ENCODE data around the gene ACTN1.

Gene ACTN1

GRCh38 chr14:68879321-68879781 is 99.8 kb downstream of the ACTN1 start:
- Histone ChIP-seq H3K9me2 (ENCODE audit: low read depth, low read length) (no peaks in the 10 kb centered on the region), H3K27me3 (ENCODE audit: insufficient read depth, low read length) (0 out of 2 replicates have a peak, but pooled peaks cover 6% of the 10 kb centered on the region), H3K36me3 (ENCODE audit: insufficient read depth, low read length) (no peaks in the 10 kb centered on the region), H3K4me3 (ENCODE audit: low read depth, low read length, poor library complexity, severe bottlenecking) (no peak overlapping the region), H2AFZ (ENCODE audit: low read length) (no peak overlapping the region), H3K4me1 (ENCODE audit: insufficient read depth, low read length, severe bottlenecking) (no peaks in the 10 kb centered on the region), H3K4me2 (ENCODE audit: low read length) (no peak overlapping the region), H4K20me1 (ENCODE audit: insufficient read depth, low read length) (no peaks in the 10 kb centered on the region), H3K9ac (ENCODE audit: low read length) (no peak overlapping the region), H3K27ac (ENCODE audit: low read depth, low read length, poor library complexity, severe bottlenecking) (no peak overlapping the region), H3K79me2 (ENCODE audit: insufficient read depth, low read length) (no peaks in the 10 kb centered on the region), H3K9me3 (ENCODE audit: low read length) (no peaks in the 10 kb centered on the region), H3F3A (ENCODE audit: insufficient read depth, low read length) (no peaks in the 10 kb centered on the region)
- no peak for TF ChIP-seq EZH2 (IDR thresholded peaks at IDR 0.05; ENCODE audit: borderline replicate concordance, low read length)
- TF ChIP-seq, protein P1, sequence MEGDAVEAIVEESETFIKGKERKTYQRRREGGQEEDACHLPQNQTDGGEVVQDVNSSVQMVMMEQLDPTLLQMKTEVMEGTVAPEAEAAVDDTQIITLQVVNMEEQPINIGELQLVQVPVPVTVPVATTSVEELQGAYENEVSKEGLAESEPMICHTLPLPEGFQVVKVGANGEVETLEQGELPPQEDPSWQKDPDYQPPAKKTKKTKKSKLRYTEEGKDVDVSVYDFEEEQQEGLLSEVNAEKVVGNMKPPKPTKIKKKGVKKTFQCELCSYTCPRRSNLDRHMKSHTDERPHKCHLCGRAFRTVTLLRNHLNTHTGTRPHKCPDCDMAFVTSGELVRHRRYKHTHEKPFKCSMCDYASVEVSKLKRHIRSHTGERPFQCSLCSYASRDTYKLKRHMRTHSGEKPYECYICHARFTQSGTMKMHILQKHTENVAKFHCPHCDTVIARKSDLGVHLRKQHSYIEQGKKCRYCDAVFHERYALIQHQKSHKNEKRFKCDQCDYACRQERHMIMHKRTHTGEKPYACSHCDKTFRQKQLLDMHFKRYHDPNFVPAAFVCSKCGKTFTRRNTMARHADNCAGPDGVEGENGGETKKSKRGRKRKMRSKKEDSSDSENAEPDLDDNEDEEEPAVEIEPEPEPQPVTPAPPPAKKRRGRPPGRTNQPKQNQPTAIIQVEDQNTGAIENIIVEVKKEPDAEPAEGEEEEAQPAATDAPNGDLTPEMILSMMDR (IDR thresholded peaks at IDR 0.05; ENCODE audit: low read length) = no peak

GRCh38 chr14:68878908-68879307 is 100.2 kb downstream of the ACTN1 start:
- no peaks in the 10 kb centered on the region for H3F3A ChIP-seq (ENCODE audit: insufficient read depth, low read length)
- H3K79me2 ChIP-seq (ENCODE audit: insufficient read depth, low read length) = no peaks in the 10 kb centered on the region
- H3K27me3 ChIP-seq (ENCODE audit: insufficient read depth, low read length) = 0 out of 2 replicates have a peak, but pooled peaks cover 6% of the 10 kb centered on the region
- H3K9ac ChIP-seq (ENCODE audit: low read length) = no peak overlapping the region
- H3K4me1 ChIP-seq (ENCODE audit: insufficient read depth, low read length, severe bottlenecking) = no peaks in the 10 kb centered on the region
- H2AFZ ChIP-seq (ENCODE audit: low read length) = no peak overlapping the region
- no peaks in the 10 kb centered on the region for H4K20me1 ChIP-seq (ENCODE audit: insufficient read depth, low read length)
- H3K27ac ChIP-seq (ENCODE audit: low read depth, low read length, poor library complexity, severe bottlenecking) = no peak overlapping the region
- H3K9me2 ChIP-seq (ENCODE audit: low read depth, low read length) = no peaks in the 10 kb centered on the region
- TF ChIP-seq, protein P1 (IDR thresholded peaks at IDR 0.05; ENCODE audit: low read length) = no peak
- TF ChIP-seq EZH2 (IDR thresholded peaks at IDR 0.05; ENCODE audit: borderline replicate concordance, low read length) = no peak
- H3K4me2 ChIP-seq (ENCODE audit: low read length) = no peak overlapping the region
- no peaks in the 10 kb centered on the region for H3K9me3 ChIP-seq (ENCODE audit: low read length)
- no peak overlapping the region for H3K4me3 ChIP-seq (ENCODE audit: low read depth, low read length, poor library complexity, severe bottlenecking)
- no peaks in the 10 kb centered on the region for H3K36me3 ChIP-seq (ENCODE audit: insufficient read depth, low read length)

DNA sequence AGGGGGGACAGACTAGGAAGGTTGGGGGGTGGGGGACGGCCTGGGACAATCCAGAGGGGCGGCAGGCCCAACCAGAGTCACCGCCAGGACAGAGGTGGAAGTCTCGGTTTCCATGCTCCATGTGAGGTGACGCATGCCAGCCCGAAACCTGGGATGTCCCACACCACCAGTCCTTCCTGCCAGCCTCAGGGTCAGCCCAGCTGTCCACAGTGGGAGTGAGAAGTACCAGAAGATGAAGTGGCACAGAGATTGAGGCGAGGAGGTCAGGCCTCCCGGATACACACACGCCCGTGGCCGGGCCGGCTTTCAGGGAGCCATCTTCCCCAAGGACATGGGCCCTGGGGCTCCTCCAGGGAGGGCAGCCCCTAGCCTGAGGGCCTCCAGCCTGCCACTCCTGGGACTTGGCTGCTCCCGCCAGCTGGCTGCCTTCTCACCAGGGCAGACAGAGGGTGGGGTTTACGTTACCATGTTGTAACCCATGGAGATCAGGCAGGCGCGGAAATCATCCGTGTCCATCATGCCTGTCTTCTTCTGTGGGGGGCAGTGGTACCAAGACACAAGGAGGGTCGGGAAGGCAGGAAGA is 101.0 kb downstream of the ACTN1 start:
- TF ChIP-seq, protein P1 (IDR thresholded peaks at IDR 0.05; ENCODE audit: low read length) = no peak
- TF ChIP-seq EZH2 (IDR thresholded peaks at IDR 0.05; ENCODE audit: borderline replicate concordance, low read length) = no peak
- no peaks in the 10 kb centered on the region for H3K9me2 ChIP-seq (ENCODE audit: low read depth, low read length)
- H3K4me2 ChIP-seq (ENCODE audit: low read length) = no peak overlapping the region
- H3F3A ChIP-seq (ENCODE audit: insufficient read depth, low read length) = no peaks in the 10 kb centered on the region
- H3K4me1 ChIP-seq (ENCODE audit: insufficient read depth, low read length, severe bottlenecking) = no peaks in the 10 kb centered on the region
- H3K79me2 ChIP-seq (ENCODE audit: insufficient read depth, low read length) = no peaks in the 10 kb centered on the region
- no peak overlapping the region for H2AFZ ChIP-seq (ENCODE audit: low read length)
- H3K27ac ChIP-seq (ENCODE audit: low read depth, low read length, poor library complexity, severe bottlenecking) = no peak overlapping the region
- no peak overlapping the region for H3K9ac ChIP-seq (ENCODE audit: low read length)
- H3K4me3 ChIP-seq (ENCODE audit: low read depth, low read length, poor library complexity, severe bottlenecking) = no peak overlapping the region
- 0 out of 2 replicates have a peak, but pooled peaks cover 5% of the 10 kb centered on the region for H3K27me3 ChIP-seq (ENCODE audit: insufficient read depth, low read length)
- H4K20me1 ChIP-seq (ENCODE audit: insufficient read depth, low read length) = no peaks in the 10 kb centered on the region
- H3K9me3 ChIP-seq (ENCODE audit: low read length) = no peaks in the 10 kb centered on the region
- H3K36me3 ChIP-seq (ENCODE audit: insufficient read depth, low read length) = no peaks in the 10 kb centered on the region
